IPS-15b (cell line): ENCODE results near the gene KCNJ11.

Experiments used
- H3K27me3 ChIP-seq: one replicate; pipeline ENCODE4 v1.6.1; 2013; ENCODE audit warnings: low read length; ENCODE audit not compliant: control insufficient read depth, insufficient read depth
- H3K36me3 ChIP-seq: one replicate; pipeline ENCODE4 v1.6.1; 2013; ENCODE audit warnings: low read length; ENCODE audit not compliant: control insufficient read depth, insufficient read depth
- H3K4me1 ChIP-seq: one replicate; pipeline ENCODE4 v1.6.1; 2013; ENCODE audit warnings: mild to moderate bottlenecking, low read length; ENCODE audit not compliant: control insufficient read depth, insufficient read depth
- H3K4me3 ChIP-seq: one replicate; pipeline ENCODE4 v1.5.1; 2013; ENCODE audit warnings: low read depth, low read length
- H3K9ac ChIP-seq: one replicate; pipeline ENCODE4 v1.6.1; 2013; ENCODE audit warnings: low read depth, mild to moderate bottlenecking, low read length
- H3K9me3 ChIP-seq: one replicate; pipeline ENCODE4 v1.6.1; 2013; ENCODE audit warnings: mild to moderate bottlenecking, low read length; ENCODE audit not compliant: control insufficient read depth, insufficient read depth

KCNJ11 gene

GRCh38 chr11:17416492-17416891 lies 28.0 kb upstream of the KCNJ11 start:
- H3K36me3 ChIP-seq, result no peaks in the 10 kb centered on the region
- H3K4me1 ChIP-seq, result no peaks in the 10 kb centered on the region
- no peak overlapping the region for H3K4me3 ChIP-seq
- no peaks in the 10 kb centered on the region for H3K9me3 ChIP-seq
- no peak overlapping the region for H3K9ac ChIP-seq
- H3K27me3 ChIP-seq, result peaks cover 2% of the 10 kb centered on the region

- Histone ChIP-seq H3K4me1 (no peaks in the 10 kb centered on the region), H3K9me3 (no peaks in the 10 kb centered on the region), H3K36me3 (no peaks in the 10 kb centered on the region), H3K27me3 (peaks cover 2% of the 10 kb centered on the region), H3K4me3 (no peak overlapping the region), H3K9ac (no peak overlapping the region)
These were observed 27.2 kb upstream of the KCNJ11 start for GRCh38 chr11:17415523-17416104.

- peaks cover 2% of the 10 kb centered on the region for H3K27me3 ChIP-seq
- H3K4me1 ChIP-seq, result no peaks in the 10 kb centered on the region
- H3K4me3 ChIP-seq, result no peak overlapping the region
- no peaks in the 10 kb centered on the region for H3K9me3 ChIP-seq
- H3K9ac ChIP-seq, result no peak overlapping the region
- H3K36me3 ChIP-seq, result no peaks in the 10 kb centered on the region
These were observed 26.5 kb upstream of the KCNJ11 start for GRCh38 chr11:17414992-17415391.

- no peaks in the 10 kb centered on the region for H3K36me3 ChIP-seq
- H3K9ac ChIP-seq, result no peak overlapping the region
- H3K9me3 ChIP-seq, result no peaks in the 10 kb centered on the region
- H3K4me3 ChIP-seq, result no peak overlapping the region
- peaks cover 2% of the 10 kb centered on the region for H3K27me3 ChIP-seq
- no peaks in the 10 kb centered on the region for H3K4me1 ChIP-seq
These were observed 25.9 kb upstream of the KCNJ11 start for GRCh38 chr11:17414317-17414737.

- H3K9me3 ChIP-seq, result no peaks in the 10 kb centered on the region
- no peaks in the 10 kb centered on the region for H3K27me3 ChIP-seq
- no peak overlapping the region for H3K9ac ChIP-seq
- H3K4me1 ChIP-seq, result no peaks in the 10 kb centered on the region
- H3K4me3 ChIP-seq, result no peak overlapping the region
- H3K36me3 ChIP-seq, result no peaks in the 10 kb centered on the region
These were observed 25.2 kb upstream of the KCNJ11 start for GRCh38 chr11:17413414-17414316.

GRCh38 chr11:17412488-17413180 lies 24.2 kb upstream of the KCNJ11 start:
- Histone ChIP-seq H3K4me3 (no peak overlapping the region), H3K36me3 (no peaks in the 10 kb centered on the region), H3K9me3 (no peaks in the 10 kb centered on the region), H3K27me3 (no peaks in the 10 kb centered on the region), H3K9ac (no peak overlapping the region), H3K4me1 (no peaks in the 10 kb centered on the region)

GRCh38 chr11:17411418-17411817 lies 23.0 kb upstream of the KCNJ11 start:
- H3K4me3 ChIP-seq, result no peak overlapping the region
- no peaks in the 10 kb centered on the region for H3K4me1 ChIP-seq
- no peaks in the 10 kb centered on the region for H3K36me3 ChIP-seq
- H3K27me3 ChIP-seq, result no peaks in the 10 kb centered on the region
- no peaks in the 10 kb centered on the region for H3K9me3 ChIP-seq
- no peak overlapping the region for H3K9ac ChIP-seq

GRCh38 chr11:17410606-17411379 lies 22.3 kb upstream of the KCNJ11 start:
- H3K9me3 ChIP-seq, result no peaks in the 10 kb centered on the region
- H3K9ac ChIP-seq, result no peak overlapping the region
- no peaks in the 10 kb centered on the region for H3K27me3 ChIP-seq
- H3K4me1 ChIP-seq, result no peaks in the 10 kb centered on the region
- no peaks in the 10 kb centered on the region for H3K36me3 ChIP-seq
- H3K4me3 ChIP-seq, result no peak overlapping the region

GRCh38 chr11:17408641-17409040 lies 20.2 kb upstream of the KCNJ11 start:
- Histone ChIP-seq H3K9me3 (no peaks in the 10 kb centered on the region), H3K36me3 (no peaks in the 10 kb centered on the region), H3K9ac (no peak overlapping the region), H3K27me3 (no peaks in the 10 kb centered on the region), H3K4me1 (no peaks in the 10 kb centered on the region), H3K4me3 (no peak overlapping the region)

GRCh38 chr11:17408026-17408425 lies 19.6 kb upstream of the KCNJ11 start:
- Histone ChIP-seq H3K36me3 (no peaks in the 10 kb centered on the region), H3K9me3 (no peaks in the 10 kb centered on the region), H3K4me3 (no peak overlapping the region), H3K4me1 (no peaks in the 10 kb centered on the region), H3K27me3 (no peaks in the 10 kb centered on the region), H3K9ac (no peak overlapping the region)

- H3K9ac ChIP-seq, result no peak overlapping the region
- no peak overlapping the region for H3K4me3 ChIP-seq
- H3K36me3 ChIP-seq, result no peaks in the 10 kb centered on the region
- H3K9me3 ChIP-seq, result no peaks in the 10 kb centered on the region
- H3K4me1 ChIP-seq, result no peaks in the 10 kb centered on the region
- no peaks in the 10 kb centered on the region for H3K27me3 ChIP-seq
These were observed 19.1 kb upstream of the KCNJ11 start for GRCh38 chr11:17407575-17407974.
